Gastrocnemius medialis (tissue), 4 donors: ENCODE results near the gene ASPHD1. TPM values are rescaled to one million over a fixed set of nuclear protein-coding genes. Genes with fewer than 3 reads are reported as not detected.
A peak's percentile ranks its signal among the peaks of the same experiment; 100 is the strongest.

Source experiments
- ATAC-seq, 2 donors: fragments of 150-250 bp; one replicate each; pipeline ENCODE4 v1.9.1; 2016
- DNase-seq, 2 donors: peaks; one replicate each; pipeline ENCODE4 v3.0.0-alpha.2; 2019
- H3K27ac ChIP-seq, 4 donors: fragments of 200-600 bp; sonication (generic); 1 replicate in 1 of 4; 2 replicates in 3 of 4; pipeline ENCODE4 v1.5.1; 2016 to 2018; ENCODE audit warnings: mild to moderate bottlenecking in 2 of 4, moderate library complexity in 1 of 4
- H3K27me3 ChIP-seq, 3 donors: fragments of 200-600 bp; sonication (generic) in 2 of 3; 1 replicate in 1 of 3; 2 replicates in 2 of 3; pipeline versions ENCODE4 v1.5.1 to v1.6.0; 2016 to 2019; ENCODE audit warnings: mild to moderate bottlenecking in 1 of 3, moderate library complexity in 1 of 3
- H3K36me3 ChIP-seq, 2 donors: fragments of 200-600 bp; sonication (generic) in 1 of 2; one replicate each; pipeline ENCODE4 v1.5.1; 2017 to 2018
- H3K4me1 ChIP-seq, 2 donors: fragments of 200-600 bp; sonication (generic) in 1 of 2; one replicate each; pipeline ENCODE4 v1.5.1; 2016 to 2017; ENCODE audit warnings: mild to moderate bottlenecking in 2 of 2
- H3K4me3 ChIP-seq, 4 donors: fragments of 200-600 bp; sonication (generic) in 3 of 4; 1 replicate in 1 of 4; 2 replicates in 3 of 4; pipeline ENCODE4 v1.5.1; 2016 to 2019; ENCODE audit warnings: mild to moderate bottlenecking in 2 of 4
- H3K9me3 ChIP-seq, 3 donors: fragments of 200-600 bp; sonication (generic) in 2 of 3; 1 replicate in 1 of 3; 2 replicates in 2 of 3; pipeline ENCODE4 v1.5.1; 2016 to 2019
- POLR2A ChIP-seq, 2 donors: fragments of 450-650 bp; IDR thresholded peaks; one replicate each; pipeline ENCODE4 v1.6.1; 2017; ENCODE audit warnings: antibody characterized with exemption in 2 of 2, mild to moderate bottlenecking in 2 of 2, moderate library complexity in 2 of 2
- in situ Hi-C, 4 donors: fragments of 200-750 bp; cut with MboI; loops; one replicate each; pipeline versions ENCODE4 v1.15.0 to v1.8.0; 2017; ENCODE audit warnings: low sequenced_read_pairs in 4 of 4
- intact Hi-C: fragments of 100-400 bp; cut with DNase I; formaldehyde crosslinking; loops from one replicate; pipeline ENCODE4 v1.15.1; 2023; ENCODE audit warnings: low total_unique reads
- total RNA-seq, 4 donors: library from RNA; depleted of rRNA; stranded (reverse); fragments of >200 nt; gene quantifications; one replicate each; pipeline versions ENCODE4 v1.1.0 to v1.2.3, GENCODE V29; 2016
- TF ChIP-seq, protein P1 (sequence below), 5 experiments: fragments of 450-650 bp in 3 of 5; fragments of 200-600 bp in 2 of 5; sonication (generic) in 2 of 5; IDR thresholded peaks in 4 of 5; conservative IDR thresholded peaks in 1 of 5; 1 replicate in 4 of 5; 2 replicates in 1 of 5; pipeline ENCODE4 v1.5.1; 2016 to 2019; ENCODE audit warnings: antibody characterized with exemption in 5 of 5, mild to moderate bottlenecking in 3 of 5, moderate library complexity in 3 of 5

The ASPHD1 gene
- total RNA-seq, 4 donors from 2014 or later, result not detected

DNA sequence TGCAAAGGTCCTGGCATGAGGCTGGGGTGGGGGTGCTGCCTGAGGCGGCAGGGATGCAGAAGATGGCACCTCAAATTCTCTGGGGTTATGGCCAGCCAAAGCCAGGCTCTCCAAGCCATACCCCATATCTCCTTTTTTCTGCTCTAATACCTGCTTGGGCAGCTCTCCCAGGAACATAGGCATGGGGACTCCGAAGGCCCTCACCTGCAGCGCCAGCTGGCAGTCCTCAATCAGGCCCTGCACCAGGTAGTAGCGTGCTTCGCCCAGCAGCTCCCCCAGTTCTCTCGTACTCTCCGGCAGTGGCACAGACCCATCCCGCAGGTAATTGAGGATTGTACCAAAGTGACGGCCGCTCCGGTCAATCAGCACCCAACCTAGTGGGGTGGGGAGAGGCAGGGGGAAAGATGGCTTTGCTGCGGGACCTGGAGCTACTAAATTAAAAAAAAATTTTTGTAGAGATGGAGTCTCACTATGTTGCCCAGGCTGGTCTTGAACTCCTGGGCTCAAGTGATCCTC is 22.8 kb downstream of the ASPHD1 start:
- intact Hi-C loops, result no loop called here
- TF ChIP-seq, protein P1, sequence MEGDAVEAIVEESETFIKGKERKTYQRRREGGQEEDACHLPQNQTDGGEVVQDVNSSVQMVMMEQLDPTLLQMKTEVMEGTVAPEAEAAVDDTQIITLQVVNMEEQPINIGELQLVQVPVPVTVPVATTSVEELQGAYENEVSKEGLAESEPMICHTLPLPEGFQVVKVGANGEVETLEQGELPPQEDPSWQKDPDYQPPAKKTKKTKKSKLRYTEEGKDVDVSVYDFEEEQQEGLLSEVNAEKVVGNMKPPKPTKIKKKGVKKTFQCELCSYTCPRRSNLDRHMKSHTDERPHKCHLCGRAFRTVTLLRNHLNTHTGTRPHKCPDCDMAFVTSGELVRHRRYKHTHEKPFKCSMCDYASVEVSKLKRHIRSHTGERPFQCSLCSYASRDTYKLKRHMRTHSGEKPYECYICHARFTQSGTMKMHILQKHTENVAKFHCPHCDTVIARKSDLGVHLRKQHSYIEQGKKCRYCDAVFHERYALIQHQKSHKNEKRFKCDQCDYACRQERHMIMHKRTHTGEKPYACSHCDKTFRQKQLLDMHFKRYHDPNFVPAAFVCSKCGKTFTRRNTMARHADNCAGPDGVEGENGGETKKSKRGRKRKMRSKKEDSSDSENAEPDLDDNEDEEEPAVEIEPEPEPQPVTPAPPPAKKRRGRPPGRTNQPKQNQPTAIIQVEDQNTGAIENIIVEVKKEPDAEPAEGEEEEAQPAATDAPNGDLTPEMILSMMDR (IDR thresholded peaks at IDR 0.05 in 4 of 5, conservative IDR thresholded peaks at IDR 0.05 in 1 of 5), result no peak
- no peak for TF ChIP-seq POLR2A (IDR thresholded peaks at IDR 0.05)
- Histone ChIP-seq H3K27me3 (no peaks in the 10 kb centered on the region), H3K36me3 (peaks cover 0 to 44% of the 10 kb centered on the region in 2 donors), H3K4me3 (no peak overlapping the region), H3K27ac (no peak overlapping the region), H3K4me1 (peaks cover 22 to 25% of the 10 kb centered on the region in 2 donors), H3K9me3 (no peaks in the 10 kb centered on the region)
- DNase-seq (no peak), ATAC-seq (no peak)
- in situ Hi-C loops, result loop anchor here in 1 of 4 donors (10.0 kb wide), 1 partner anchor 52 kb away; the partner anchor contains the start of gene TAOK2

GRCh38 chr16:29925105-29925756 is 24.9 kb downstream of the ASPHD1 start:
- in situ Hi-C loops, result loop anchor here in 1 of 4 donors (10.0 kb wide), 1 partner anchor 50 kb away; the partner anchor contains the start of gene TAOK2
- no peak for TF ChIP-seq POLR2A (IDR thresholded peaks at IDR 0.05)
- TF ChIP-seq, protein P1 (IDR thresholded peaks at IDR 0.05 in 4 of 5, conservative IDR thresholded peaks at IDR 0.05 in 1 of 5), result no peak
- DNase-seq (no peak), ATAC-seq (no peak)
- Histone ChIP-seq H3K36me3 (peaks cover 0 to 29% of the 10 kb centered on the region in 2 donors), H3K27ac (peak overlapping the region in 3 of 4 donors; percentile 88 to 90 (median 88)), H3K9me3 (no peaks in the 10 kb centered on the region), H3K4me1 (peaks cover 22 to 25% of the 10 kb centered on the region in 2 donors), H3K27me3 (no peaks in the 10 kb centered on the region), H3K4me3 (peak overlapping the region; percentile 75 to 99 (median 97))
- intact Hi-C loops, result loop anchor here (5.0 kb wide), 3 partner anchors 97 to 133 kb away; partner anchors contain the start of genes C16orf92, KIF22 and MAZ

DNA sequence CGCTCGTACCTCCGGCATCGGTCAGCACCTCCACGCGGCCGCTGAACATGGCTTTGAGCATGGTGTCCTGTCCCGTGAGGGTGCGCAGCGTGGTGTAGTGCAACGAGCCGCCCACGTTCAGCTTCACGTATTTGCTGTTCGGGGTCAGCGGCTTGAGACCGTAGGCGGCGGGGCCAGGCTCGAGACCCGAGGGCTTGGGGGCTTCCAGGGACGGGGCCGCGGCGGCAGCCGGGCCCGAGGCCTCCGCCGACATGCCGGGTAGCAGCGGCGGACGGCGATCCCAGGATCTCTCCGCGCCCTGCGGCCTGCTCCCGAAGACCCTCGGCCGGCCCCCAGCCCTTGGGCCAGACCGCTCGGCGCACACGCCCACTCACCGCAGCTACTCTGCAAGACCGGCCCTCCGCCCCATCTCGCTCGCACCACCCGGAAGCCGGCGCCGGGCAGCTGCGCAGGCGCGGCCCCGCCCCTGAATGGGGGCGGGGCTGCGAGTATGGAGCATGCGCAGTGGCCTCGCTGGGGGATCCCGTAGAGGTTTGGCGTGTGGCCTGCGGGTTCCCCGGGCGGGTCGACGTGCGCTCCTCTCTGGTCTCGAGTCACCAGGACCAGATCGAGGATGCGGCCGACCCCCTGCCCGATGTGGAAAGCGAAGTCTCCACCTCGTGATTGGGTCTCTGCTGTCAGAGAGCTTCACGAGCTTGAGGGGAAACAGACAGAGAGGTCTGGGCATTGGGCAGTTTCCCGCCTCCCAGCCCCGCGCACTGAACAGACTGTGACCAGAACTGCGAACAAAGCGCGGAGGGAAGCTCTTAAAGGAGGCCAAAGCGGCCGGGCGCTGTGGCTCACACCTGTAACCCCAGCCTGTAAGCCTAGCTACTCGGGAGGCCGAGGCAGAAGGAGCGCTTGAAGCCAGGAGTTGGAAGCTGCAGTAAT is 25.8 kb downstream of the ASPHD1 start, which contains the start of gene KCTD13:
Gene KCTD13 (minus strand): TSS at position 446 of the 930 bp plus-strand sequence. CDS start 193 bp downstream, at position 253.
- intact Hi-C loops, result loop anchor here (1.0 to 5.0 kb wide), 8 partner anchors 26 to 134 kb away; partner anchors contain the start of genes ASPHD1, C16orf92, CDIPT and HIRIP3
- no peaks in the 10 kb centered on the region for H3K27me3 ChIP-seq
- H3K4me1 ChIP-seq, result peaks cover 22 to 25% of the 10 kb centered on the region in 2 donors
- in situ Hi-C loops, result loop anchor here in 1 of 4 donors (10.0 kb wide), 1 partner anchor 49 kb away; the partner anchor contains the start of gene TAOK2
- H3K36me3 ChIP-seq, result peaks cover 0 to 21% of the 10 kb centered on the region in 2 donors
- H3K27ac ChIP-seq, result peak within 1 kb of the TSS; percentile 88 to 96 (median 89)
- peak; percentile 71 to 75 for TF ChIP-seq POLR2A (IDR thresholded peaks at IDR 0.05)
- TF ChIP-seq, protein P1 (IDR thresholded peaks at IDR 0.05 in 4 of 5, conservative IDR thresholded peaks at IDR 0.05 in 1 of 5), result no peak
- ATAC-seq, result peak; percentile 94
- DNase-seq, result peak; percentile 63 to 73
- H3K9me3 ChIP-seq, result no peaks in the 10 kb centered on the region
- H3K4me3 ChIP-seq, result peak within 1 kb of the TSS; percentile 75 to 99 (median 97)

- intact Hi-C loops, result loop anchor here (1.0 to 5.0 kb wide), 8 partner anchors 26 to 134 kb away; partner anchors contain the start of genes ASPHD1, C16orf92, CDIPT and HIRIP3
- in situ Hi-C loops, result loop anchor here in 1 of 4 donors (10.0 kb wide), 1 partner anchor 48 kb away; the partner anchor contains the start of gene TAOK2
- Histone ChIP-seq H3K9me3 (no peaks in the 10 kb centered on the region), H3K36me3 (peaks cover 0 to 15% of the 10 kb centered on the region in 2 donors), H3K27me3 (no peaks in the 10 kb centered on the region), H3K4me3 (peak overlapping the region; percentile 75 to 99 (median 97)), H3K4me1 (peaks cover 22 to 25% of the 10 kb centered on the region in 2 donors), H3K27ac (peak overlapping the region; percentile 88 to 96 (median 89))
- peak; percentile 40 to 43 for ATAC-seq
- TF ChIP-seq, protein P1 (IDR thresholded peaks at IDR 0.05 in 4 of 5, conservative IDR thresholded peaks at IDR 0.05 in 1 of 5), result no peak
- no peak for TF ChIP-seq POLR2A (IDR thresholded peaks at IDR 0.05)
- DNase-seq, result no peak
Observed at GRCh38 chr16:29926711-29927052, 26.4 kb downstream of the ASPHD1 start.
